ENCODE data around the gene PZP. TPM values are rescaled to one million over a fixed set of nuclear protein-coding genes. Genes with fewer than 3 reads are reported as not detected.
A peak's percentile ranks its signal among the peaks of the same experiment; 100 is the strongest.
"Not testable (repeated sequence)": the region's sequence is repeated elsewhere in the genome, so short reads cannot be mapped to it uniquely, and the experiment has no call there.

Gene PZP
- total RNA-seq, 1 donor: not detected

DNA sequence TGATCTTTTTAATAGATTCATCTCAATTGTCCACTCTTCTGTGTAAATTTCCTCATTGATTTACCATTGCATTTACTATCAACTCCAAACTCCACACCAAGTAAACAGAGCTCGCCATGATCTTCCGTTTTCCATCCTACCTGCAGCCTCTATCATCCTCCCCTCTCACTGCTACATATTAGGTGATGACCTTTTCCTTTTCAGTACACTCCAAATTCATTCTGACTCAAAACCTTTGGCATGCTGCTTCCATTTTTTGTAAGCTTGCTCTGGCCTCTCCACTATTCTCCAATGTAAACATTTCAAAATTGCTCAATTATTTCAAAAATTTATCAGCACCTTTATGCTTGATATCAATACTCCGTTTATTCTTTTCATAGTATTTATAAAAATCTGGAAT is 40.2 kb upstream of the PZP start:
- H3K4me3 ChIP-seq (ENCODE audit: low read depth, low read length): no peak overlapping the region
- TF ChIP-seq CTCF (IDR thresholded peaks at IDR 0.05; ENCODE audit: insufficient read depth, low read depth, low read length): no peak
- no peak for DNase-seq (ENCODE audit: low read depth)

DNA sequence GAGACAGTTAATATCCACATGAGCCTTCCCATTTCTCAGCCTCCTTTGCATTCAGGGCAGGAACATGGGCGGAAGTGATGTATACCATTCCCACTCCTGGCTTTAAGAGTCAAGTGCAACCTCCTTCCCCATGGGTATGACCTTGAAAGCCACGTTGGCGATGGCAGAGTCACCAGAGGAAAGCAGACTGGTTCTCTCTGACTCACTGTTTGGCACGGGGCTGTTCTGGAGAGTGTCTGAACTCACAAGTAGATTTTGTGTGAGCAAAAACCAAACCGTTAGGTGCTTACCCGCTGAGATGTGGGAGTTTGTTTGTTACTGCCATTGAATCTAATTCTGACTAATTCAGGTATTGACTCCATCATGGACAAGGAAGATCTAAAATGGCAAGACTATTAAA is 36.7 kb upstream of the PZP start:
- TF ChIP-seq CTCF (IDR thresholded peaks at IDR 0.05; ENCODE audit: insufficient read depth, low read depth, low read length): no peak
- no peak overlapping the region for H3K4me3 ChIP-seq (ENCODE audit: low read depth, low read length)
- no peak for DNase-seq (ENCODE audit: low read depth)

DNA sequence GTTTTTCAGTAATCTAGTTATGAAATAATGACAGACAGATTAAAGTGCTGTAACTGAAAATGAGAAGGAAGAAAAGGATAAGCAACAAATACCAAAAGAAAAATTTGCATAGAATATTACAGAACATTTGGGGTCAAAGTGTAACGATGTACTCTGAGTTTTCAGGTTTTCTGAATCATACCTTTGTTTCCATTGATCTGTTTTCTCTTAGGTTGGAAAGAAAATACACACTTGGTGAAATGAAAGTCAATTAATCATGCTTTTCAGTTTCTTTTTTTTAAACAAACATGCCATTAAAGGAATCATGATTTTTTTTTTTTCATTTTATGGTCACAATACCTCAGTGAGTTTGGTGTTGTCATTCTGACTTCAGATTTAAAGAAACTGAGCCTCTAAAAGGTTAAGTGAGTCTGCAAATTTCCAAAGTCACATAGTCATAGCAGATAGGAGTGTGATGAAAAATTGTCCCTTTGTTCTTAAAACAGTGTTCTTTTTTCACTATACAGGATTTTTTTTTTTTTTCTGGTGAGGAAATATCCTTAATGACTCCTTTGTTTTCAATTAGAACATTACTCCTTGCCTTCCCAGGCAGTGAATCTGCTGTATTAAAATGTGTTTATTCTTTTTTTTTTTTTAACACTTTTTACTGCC is 35.9 kb upstream of the PZP start:
- TF ChIP-seq CTCF (IDR thresholded peaks at IDR 0.05; ENCODE audit: insufficient read depth, low read depth, low read length): no peak
- no peak for DNase-seq (ENCODE audit: low read depth)

DNA sequence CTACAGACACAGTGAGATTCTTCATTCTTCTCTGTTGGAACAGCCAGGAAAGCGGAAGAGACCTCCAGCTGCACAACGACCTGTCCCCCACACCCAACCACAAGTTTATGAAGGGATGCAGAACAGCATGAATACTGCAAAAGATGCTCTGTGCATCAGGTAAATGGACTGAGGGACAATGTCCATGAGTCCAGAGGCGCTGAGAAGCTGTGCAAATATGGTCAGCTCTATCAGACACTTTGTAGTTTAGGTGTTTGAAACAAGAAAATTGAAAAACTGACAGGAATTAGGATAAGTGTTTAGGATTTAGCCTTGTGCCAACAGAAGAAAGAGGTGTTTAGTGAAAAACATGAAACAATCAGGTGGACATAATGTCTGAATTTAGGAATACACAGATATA is 33.1 kb upstream of the PZP start:
- no peak overlapping the region for H3K4me3 ChIP-seq (ENCODE audit: low read depth, low read length)
- no peak for DNase-seq (ENCODE audit: low read depth)
- no peak for TF ChIP-seq CTCF (IDR thresholded peaks at IDR 0.05; ENCODE audit: insufficient read depth, low read depth, low read length)

More for the DNA sequence above, 35.9 kb upstream of the PZP start:
- no peak overlapping the region for H3K4me3 ChIP-seq (ENCODE audit: low read depth, low read length)

DNA sequence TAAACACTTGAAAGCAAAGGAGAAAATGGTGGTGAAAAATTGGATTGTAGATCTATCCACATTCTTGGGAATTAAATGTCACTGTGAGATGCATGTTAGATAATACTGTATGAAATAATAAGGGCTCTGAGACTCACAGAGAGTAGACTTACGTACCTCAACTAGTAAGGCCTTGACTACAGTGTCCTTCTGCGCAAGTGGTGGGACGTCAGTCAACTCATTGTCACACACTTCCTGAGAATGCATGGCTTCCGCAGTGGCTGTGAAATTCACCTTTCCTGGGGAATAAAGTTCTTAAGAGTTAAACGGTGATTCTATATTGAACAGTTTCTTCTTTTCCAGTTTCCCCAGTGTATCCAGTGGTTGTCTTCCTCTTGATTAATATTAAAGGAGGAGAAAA is 32.6 kb upstream of the PZP start:
- no peak overlapping the region for H3K4me3 ChIP-seq (ENCODE audit: low read depth, low read length)
- no peak for TF ChIP-seq CTCF (IDR thresholded peaks at IDR 0.05; ENCODE audit: insufficient read depth, low read depth, low read length)
- DNase-seq (ENCODE audit: low read depth): no peak

DNA sequence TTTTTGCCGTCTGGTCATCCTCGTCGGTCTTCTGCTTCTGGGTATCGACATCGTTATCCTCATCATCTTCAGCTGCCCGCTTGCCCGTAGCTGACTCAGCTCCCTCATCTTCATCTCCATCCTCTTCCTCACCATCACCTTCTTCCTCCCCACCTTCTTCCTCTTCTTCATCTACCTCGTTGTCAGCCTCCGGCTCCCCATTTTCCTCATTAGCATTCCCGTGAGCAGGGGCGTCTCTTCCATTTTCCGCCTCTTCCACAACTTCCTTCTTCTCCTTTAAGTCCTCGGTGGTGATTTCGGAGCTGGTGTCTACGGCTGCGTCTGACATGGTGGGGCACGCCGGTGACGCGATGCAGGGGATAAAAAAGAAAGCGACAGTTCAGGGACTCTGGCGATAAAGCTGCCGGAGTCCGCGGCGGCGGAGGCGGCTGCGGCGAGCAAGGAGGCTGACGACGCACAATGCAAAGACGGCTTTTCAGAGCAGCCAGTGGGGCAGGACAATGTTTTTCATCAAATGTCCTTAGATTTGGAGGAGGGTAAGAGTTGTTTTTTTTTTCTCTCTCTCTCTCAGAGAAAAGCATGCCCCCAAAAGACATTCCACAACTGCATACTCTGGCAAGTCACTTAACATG is 31.9 kb upstream of the PZP start:
- peak overlapping the region; percentile 40 for H3K4me3 ChIP-seq (ENCODE audit: low read depth, low read length)
- not testable (repeated sequence) for DNase-seq (ENCODE audit: low read depth)

- no peak for DNase-seq (ENCODE audit: low read depth)
These were observed 29.1 kb upstream of the PZP start for GRCh38 chr12:9237286-9237685.

More at GRCh38 chr12:9237286-9237685, 29.1 kb upstream of the PZP start:
- TF ChIP-seq CTCF (IDR thresholded peaks at IDR 0.05; ENCODE audit: insufficient read depth, low read depth, low read length): no peak
- H3K4me3 ChIP-seq (ENCODE audit: low read depth, low read length): no peak overlapping the region

All from fibroblast of villous mesenchyme (primary cell).